ENCODE data around the gene VSTM4.

Gene VSTM4

GRCh38 chr10:49141541-49142332, 26.4 kb upstream of the VSTM4 start:
- DNase-seq = no peak

- no peak for DNase-seq
These were observed 25.2 kb upstream of the VSTM4 start for GRCh38 chr10:49140304-49141177.

GRCh38 chr10:49139846-49140195, 24.5 kb upstream of the VSTM4 start:
- no peak for DNase-seq

GRCh38 chr10:49139028-49139845, 23.9 kb upstream of the VSTM4 start:
- no peak for DNase-seq

- no peak for DNase-seq
These were observed 23.1 kb upstream of the VSTM4 start for GRCh38 chr10:49138361-49138891.

GRCh38 chr10:49136525-49136924, 21.2 kb upstream of the VSTM4 start:
- no peak for DNase-seq

GRCh38 chr10:49135575-49136313, 20.4 kb upstream of the VSTM4 start:
- DNase-seq = no peak

- DNase-seq = no peak
These were observed 19.0 kb upstream of the VSTM4 start for GRCh38 chr10:49134327-49134726.

GRCh38 chr10:49133706-49134248, 18.5 kb upstream of the VSTM4 start, which contains the start of gene FAM170B:
FAM170B (minus strand) TSS chr10:49134021; CDS start chr10:49133918, 103 bp downstream.
- DNase-seq = no peak

GRCh38 chr10:49132362-49132737, 17.0 kb upstream of the VSTM4 start:
- DNase-seq = no peak

GRCh38 chr10:49131507-49132361, 16.4 kb upstream of the VSTM4 start:
- no peak for DNase-seq

GRCh38 chr10:49129376-49129775, 14.1 kb upstream of the VSTM4 start:
- DNase-seq = no peak

- DNase-seq = no peak
These were observed 13.5 kb upstream of the VSTM4 start for GRCh38 chr10:49128854-49129253.

GRCh38 chr10:49123981-49124950, 8.9 kb upstream of the VSTM4 start:
- no peak for DNase-seq

- DNase-seq = no peak
These were observed 5.6 kb upstream of the VSTM4 start for GRCh38 chr10:49120911-49121310.

- DNase-seq = no peak
These were observed 4.4 kb upstream of the VSTM4 start for GRCh38 chr10:49119746-49120145.

- no peak for DNase-seq
These were observed 3.2 kb upstream of the VSTM4 start for GRCh38 chr10:49118430-49119074.

GRCh38 chr10:49117376-49118070, 2.2 kb upstream of the VSTM4 start:
- no peak for DNase-seq
